Measurements from ENCODE around the gene GLT8D2.

Gene GLT8D2

DNA sequence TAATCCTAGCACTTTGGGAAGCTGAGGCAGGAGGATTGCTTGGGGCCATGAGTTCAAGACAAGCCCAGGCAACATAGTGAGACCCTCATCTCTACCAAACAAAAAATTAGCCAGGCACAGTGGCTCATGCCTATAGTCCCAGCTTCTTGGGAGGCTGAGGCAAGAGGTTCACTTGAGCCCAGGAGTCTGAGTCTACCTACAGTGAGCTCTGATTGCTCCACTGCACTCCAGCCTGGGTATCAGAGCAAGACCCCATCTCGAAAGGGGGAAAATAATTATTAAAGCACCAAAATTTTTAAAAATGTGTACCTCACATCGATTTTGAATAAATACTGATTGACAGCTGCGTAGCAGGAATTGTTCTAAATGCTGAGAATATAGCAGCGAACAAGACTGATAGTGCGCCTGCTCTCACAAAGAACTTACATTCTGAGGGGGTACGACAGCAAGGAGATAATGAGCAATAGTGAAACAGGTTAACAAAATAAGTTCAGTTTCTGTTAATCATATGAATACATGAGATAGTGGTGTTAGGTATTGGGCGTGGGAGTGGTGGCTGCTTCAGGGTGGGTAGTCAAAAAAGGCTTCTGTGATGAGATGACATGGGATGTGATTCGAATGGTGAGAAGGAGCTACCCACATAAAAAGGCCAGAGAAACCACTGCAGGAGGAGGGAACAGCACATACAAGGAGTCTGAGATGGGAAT, 33.9 kb upstream of the GLT8D2 start:
- Histone ChIP-seq H3K4me3 (ENCODE audit: low read depth, low read length) (no peak overlapping the region), H3K36me3 (peaks cover 63% of the 10 kb centered on the region), H3K27ac (no peak overlapping the region), H3K9me3 (ENCODE audit: severe bottlenecking) (no peaks in the 10 kb centered on the region), H3K27me3 (ENCODE audit: insufficient read depth, low read depth, severe bottlenecking) (no peaks in the 10 kb centered on the region)
- TF ChIP-seq, protein P1, sequence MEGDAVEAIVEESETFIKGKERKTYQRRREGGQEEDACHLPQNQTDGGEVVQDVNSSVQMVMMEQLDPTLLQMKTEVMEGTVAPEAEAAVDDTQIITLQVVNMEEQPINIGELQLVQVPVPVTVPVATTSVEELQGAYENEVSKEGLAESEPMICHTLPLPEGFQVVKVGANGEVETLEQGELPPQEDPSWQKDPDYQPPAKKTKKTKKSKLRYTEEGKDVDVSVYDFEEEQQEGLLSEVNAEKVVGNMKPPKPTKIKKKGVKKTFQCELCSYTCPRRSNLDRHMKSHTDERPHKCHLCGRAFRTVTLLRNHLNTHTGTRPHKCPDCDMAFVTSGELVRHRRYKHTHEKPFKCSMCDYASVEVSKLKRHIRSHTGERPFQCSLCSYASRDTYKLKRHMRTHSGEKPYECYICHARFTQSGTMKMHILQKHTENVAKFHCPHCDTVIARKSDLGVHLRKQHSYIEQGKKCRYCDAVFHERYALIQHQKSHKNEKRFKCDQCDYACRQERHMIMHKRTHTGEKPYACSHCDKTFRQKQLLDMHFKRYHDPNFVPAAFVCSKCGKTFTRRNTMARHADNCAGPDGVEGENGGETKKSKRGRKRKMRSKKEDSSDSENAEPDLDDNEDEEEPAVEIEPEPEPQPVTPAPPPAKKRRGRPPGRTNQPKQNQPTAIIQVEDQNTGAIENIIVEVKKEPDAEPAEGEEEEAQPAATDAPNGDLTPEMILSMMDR (IDR thresholded peaks at IDR 0.05; ENCODE audit: low read depth, low read length) = no peak
- DNase-seq = no peak

DNA sequence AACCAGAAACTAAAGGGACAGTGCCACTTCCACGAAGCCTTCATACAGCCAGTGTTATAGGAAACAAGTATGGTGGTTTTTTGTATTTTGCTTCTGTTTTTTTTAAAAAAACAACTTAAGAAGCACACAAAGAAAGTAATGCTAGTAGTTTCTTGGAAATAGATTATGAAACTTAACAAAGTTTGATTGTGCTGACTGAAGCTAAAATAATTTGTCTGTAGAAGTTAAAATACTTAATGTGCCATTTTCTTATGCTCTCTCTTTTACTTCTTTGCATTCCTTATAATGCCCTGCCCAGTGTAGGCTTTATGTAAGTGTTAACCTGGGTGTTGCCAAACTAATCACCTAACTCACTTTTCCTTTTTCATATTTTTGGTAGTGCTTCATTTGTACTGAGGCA, 30.8 kb upstream of the GLT8D2 start:
- peaks cover 37% of the 10 kb centered on the region for H3K36me3 ChIP-seq
- H3K27ac ChIP-seq = no peak overlapping the region
- TF ChIP-seq, protein P1 (IDR thresholded peaks at IDR 0.05; ENCODE audit: low read depth, low read length) = no peak
- no peak overlapping the region for H3K4me3 ChIP-seq (ENCODE audit: low read depth, low read length)
- H3K27me3 ChIP-seq (ENCODE audit: insufficient read depth, low read depth, severe bottlenecking) = no peaks in the 10 kb centered on the region
- no peaks in the 10 kb centered on the region for H3K9me3 ChIP-seq (ENCODE audit: severe bottlenecking)
- DNase-seq = no peak

DNA sequence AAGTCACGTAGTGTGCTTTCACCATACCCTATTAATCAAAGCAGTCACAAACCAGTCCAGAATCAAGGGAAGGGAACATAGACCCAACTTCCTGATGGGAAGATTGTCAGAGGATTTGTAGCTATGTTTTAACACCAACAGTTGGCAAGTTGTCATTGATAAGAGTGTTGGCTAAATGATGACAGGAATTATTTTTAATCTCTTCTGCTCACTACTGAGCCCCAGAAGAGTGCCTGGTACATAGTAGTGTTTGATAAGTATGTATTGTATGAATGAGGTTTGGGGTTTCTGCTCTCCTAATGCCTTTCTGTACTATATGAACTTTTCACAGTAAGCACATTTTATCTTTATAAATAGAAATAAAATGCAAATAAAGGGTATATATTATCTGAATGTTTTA, 29.0 kb upstream of the GLT8D2 start:
- Histone ChIP-seq H3K9me3 (ENCODE audit: severe bottlenecking) (no peaks in the 10 kb centered on the region), H3K27me3 (ENCODE audit: insufficient read depth, low read depth, severe bottlenecking) (no peaks in the 10 kb centered on the region), H3K36me3 (peaks cover 38% of the 10 kb centered on the region), H3K27ac (no peak overlapping the region), H3K4me3 (ENCODE audit: low read depth, low read length) (no peak overlapping the region)
- TF ChIP-seq, protein P1 (IDR thresholded peaks at IDR 0.05; ENCODE audit: low read depth, low read length) = no peak
- no peak for DNase-seq

DNA sequence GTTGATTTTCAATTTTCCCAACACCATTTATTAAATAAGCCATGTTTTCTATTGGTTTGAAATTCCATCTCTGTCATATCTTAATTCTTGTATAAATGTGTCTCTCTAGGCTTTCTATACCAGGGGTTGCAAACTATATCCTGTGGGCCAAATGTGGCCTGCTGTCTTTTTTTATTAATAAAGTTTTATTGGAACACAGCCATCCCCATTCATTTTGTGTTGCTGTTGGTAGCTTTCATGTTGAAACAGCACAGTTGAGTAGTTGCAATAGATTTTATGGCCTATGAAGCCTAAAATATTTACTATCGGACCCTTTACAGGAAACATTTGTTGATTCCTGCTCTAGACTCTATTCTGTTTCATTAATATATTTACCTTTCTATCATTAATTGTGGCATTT, 23.7 kb upstream of the GLT8D2 start:
- Histone ChIP-seq H3K9me3 (ENCODE audit: severe bottlenecking) (no peaks in the 10 kb centered on the region), H3K27ac (no peak overlapping the region), H3K27me3 (ENCODE audit: insufficient read depth, low read depth, severe bottlenecking) (no peaks in the 10 kb centered on the region), H3K36me3 (peaks cover 38% of the 10 kb centered on the region), H3K4me3 (ENCODE audit: low read depth, low read length) (no peak overlapping the region)
- TF ChIP-seq, protein P1 (IDR thresholded peaks at IDR 0.05; ENCODE audit: low read depth, low read length) = no peak
- DNase-seq = no peak

DNA sequence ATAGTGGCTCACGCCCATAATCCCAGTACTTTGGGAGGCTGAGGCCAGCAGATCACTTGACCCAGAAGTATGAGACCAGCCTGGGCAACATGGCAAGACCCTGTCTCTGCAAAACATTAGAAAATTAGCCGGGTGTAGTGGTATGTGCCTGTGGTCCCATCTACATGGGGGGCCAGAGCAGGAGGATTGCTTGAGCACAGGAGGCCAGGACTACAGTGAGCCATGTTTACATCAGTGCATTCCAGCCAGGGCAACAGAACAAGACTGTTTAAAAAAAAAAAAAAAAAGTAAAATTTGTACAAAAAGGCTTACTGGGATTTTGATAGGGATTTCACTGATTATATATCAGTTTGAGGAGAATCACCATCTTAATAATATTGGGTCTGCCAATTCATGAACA, 22.1 kb upstream of the GLT8D2 start:
- TF ChIP-seq, protein P1 (IDR thresholded peaks at IDR 0.05; ENCODE audit: low read depth, low read length) = no peak
- no peaks in the 10 kb centered on the region for H3K27me3 ChIP-seq (ENCODE audit: insufficient read depth, low read depth, severe bottlenecking)
- no peak overlapping the region for H3K27ac ChIP-seq
- DNase-seq = no peak
- H3K9me3 ChIP-seq (ENCODE audit: severe bottlenecking) = no peaks in the 10 kb centered on the region
- H3K4me3 ChIP-seq (ENCODE audit: low read depth, low read length) = no peak overlapping the region
- peaks cover 46% of the 10 kb centered on the region for H3K36me3 ChIP-seq
